ENCODE measurements around the gene PPP2R3A. TPM values are rescaled to one million over a fixed set of nuclear protein-coding genes. Genes with fewer than 3 reads are reported as not detected.

PPP2R3A gene
- total RNA-seq, 1 donor from 2014 or later = 98.1 TPM

- DNase-seq = peak; percentile 99
- intact Hi-C loops (cut with DNase I) = loop anchor here (2.0 to 10.0 kb wide), 2 partner anchors 54 to 558 kb away; partner anchors contain the start of genes PCCB and STAG1
- peak; percentile 89 for ATAC-seq (ENCODE audit: poor library complexity)
These were observed 231.1 kb downstream of the PPP2R3A start for GRCh38 chr3:136196401-136197158.

- ATAC-seq (ENCODE audit: poor library complexity) (no peak), DNase-seq (no peak)
- intact Hi-C loops (cut with DNase I) = loop anchor here (2.0 to 10.0 kb wide), 2 partner anchors 54 to 558 kb away; partner anchors contain the start of genes PCCB and STAG1
These were observed 231.7 kb downstream of the PPP2R3A start for GRCh38 chr3:136197159-136197793.

Other genes with a start within 250 kb of the PPP2R3A start
- gene MSL2, start 230.6 kb downstream of the PPP2R3A start, total RNA-seq = 20.1 TPM

All from Right ventricle myocardium superior (tissue), 1 donor.